K562 (cell line): ENCODE measurements around the gene MLLT6. TPM values are rescaled to one million over a fixed set of nuclear protein-coding genes. Genes with fewer than 3 reads are reported as not detected.

Experiments used
- ATAC-seq: fragments of 200-7000 bp; cut with Tn5 transposase; 3 replicates; pipeline ENCODE4 v1.9.1; 2020; ENCODE audit warnings: moderate library complexity
- BruUV-seq: library from RNA; stranded (reverse); fragments of 400-500 nt; replicated peaks from 2 replicates; lab custom pipeline; 2021; lab: Mats Ljungman, UMichigan
- CTCF ChIA-PET: fragments of 300-600 bp; formaldehyde crosslinking; extraction: SDS; loops from one replicate; lab custom pipeline; 2021; ENCODE audit warnings: low intra/inter-chr PET ratio; lab: Yijun Ruan, JAX
- POLR2A ChIA-PET: fragments of 300-600, 350-650 bp; sonication (Branson Sonifier 250); formaldehyde crosslinking; extraction: SDS; loops from one replicate; lab custom pipeline; 2021; ENCODE audit warnings: antibody characterized with exemption, inconsistent platforms; lab: Yijun Ruan, JAX
- DNase-seq, 4 experiments: peaks; one replicate each; pipeline versions ENCODE4 v3.0.0 to v3.0.0-alpha.2; 2011 to 2018; ENCODE audit warnings: low spot score in 3 of 4, mixed read lengths in 3 of 4; ENCODE audit errors: extremely low read depth in 1 of 4
- FAIRE-seq: peaks from 2 replicates; lab custom pipeline; 2011; peaks lifted over from hg19 to GRCh38; lab: Jason Lieb, UNC
- H2AFZ ChIP-seq: 2 replicates; pipeline ENCODE4 v1.6.0; 2011; ENCODE audit warnings: low read depth, low read length, control low read depth, inconsistent platforms
- H3K27ac ChIP-seq: fragments of 200-600 bp; 3 replicates; pipeline ENCODE4 v1.8.0; 2011; ENCODE audit warnings: low read depth, mild to moderate bottlenecking, control low read depth, inconsistent platforms, low read length, moderate library complexity, mixed read lengths; ENCODE audit errors: extremely low read depth
- H3K27me3 ChIP-seq, 2 experiments: fragments of 300-600 bp in 1 of 2; 2 replicates in 1 of 2; 3 replicates in 1 of 2; pipeline versions ENCODE4 v1.6.0 to v1.8.0; 2011; ENCODE audit warnings: inconsistent platforms in 2 of 2, low read length in 2 of 2, mild to moderate bottlenecking in 1 of 2, mixed read lengths in 1 of 2, moderate library complexity in 1 of 2; ENCODE audit not compliant: control insufficient read depth in 2 of 2, insufficient read depth in 2 of 2
- H3K36me3 ChIP-seq: fragments of 300-600 bp; 3 replicates; pipeline ENCODE4 v1.8.0; 2011; ENCODE audit warnings: mild to moderate bottlenecking, low read length, inconsistent platforms; ENCODE audit not compliant: control insufficient read depth, insufficient read depth
- H3K4me1 ChIP-seq, 2 experiments: fragments of 200-600 bp in 1 of 2; replicated peaks in 1 of 2; 2 replicates in 1 of 2; 3 replicates in 1 of 2; pipeline versions ENCODE4 v1.5.1 to v1.8.0; 2011; ENCODE audit warnings: inconsistent platforms in 2 of 2, low read length in 2 of 2, mild to moderate bottlenecking in 1 of 2, mixed read lengths in 1 of 2, moderate library complexity in 1 of 2; ENCODE audit not compliant: control insufficient read depth in 2 of 2, insufficient read depth in 2 of 2
- H3K4me2 ChIP-seq: 2 replicates; pipeline ENCODE4 v1.6.1; 2011; ENCODE audit warnings: low read length, control low read depth, inconsistent platforms, mixed read lengths; ENCODE audit not compliant: insufficient read depth
- H3K4me3 ChIP-seq: fragments of 200-600 bp; sonication (generic), shearing (Covaris generic); 2 replicates; pipeline ENCODE4 v1.5.1; 2016; ENCODE audit warnings: control low read depth, inconsistent platforms
- H3K79me2 ChIP-seq: fragments of 200-600 bp; 3 replicates; pipeline ENCODE4 v1.8.0; 2011; ENCODE audit warnings: low read length, inconsistent platforms; ENCODE audit not compliant: control insufficient read depth, insufficient read depth
- H3K9ac ChIP-seq, 2 experiments: 2 replicates each; pipeline versions ENCODE4 v1.6.0 to v1.6.1; 2011; ENCODE audit warnings: low read depth in 2 of 2, low read length in 2 of 2, control low read depth in 1 of 2, inconsistent platforms in 1 of 2, mild to moderate bottlenecking in 1 of 2, mixed read lengths in 1 of 2; ENCODE audit not compliant: insufficient read depth in 1 of 2
- H3K9me1 ChIP-seq: one replicate; pipeline ENCODE4 v1.6.0; 2011; ENCODE audit warnings: inconsistent platforms, mild to moderate bottlenecking, low read length, moderate library complexity; ENCODE audit not compliant: control insufficient read depth, insufficient read depth
- H3K9me3 ChIP-seq: replicated peaks from 2 replicates; pipeline ENCODE4 v1.5.1; 2011; ENCODE audit warnings: low read depth, low read length, inconsistent platforms; ENCODE audit not compliant: control insufficient read depth, insufficient read depth
- H4K20me1 ChIP-seq: replicated peaks from 2 replicates; pipeline ENCODE4 v1.6.1; 2011; ENCODE audit warnings: low read length, inconsistent platforms, mixed read lengths; ENCODE audit not compliant: control insufficient read depth, insufficient read depth
- ARNT ChIP-seq, 2 experiments: fragments of 450-650 bp; IDR thresholded peaks; 2 replicates each; pipeline ENCODE4 v1.6.1; 2016; ENCODE audit warnings: mild to moderate bottlenecking in 1 of 2
- CBFA2T2 ChIP-seq: fragments of 450-650 bp; conservative IDR thresholded peaks from 2 replicates; pipeline ENCODE4 v1.6.1; 2017; ENCODE audit warnings: mild to moderate bottlenecking
- E2F6 ChIP-seq, 2 experiments: IDR thresholded peaks; 2 replicates each; pipeline ENCODE4 v1.6.1; 2011; ENCODE audit warnings: borderline replicate concordance in 1 of 2, control low read depth in 1 of 2, low read depth in 1 of 2, low read length in 1 of 2, mild to moderate bottlenecking in 1 of 2, mixed read lengths in 1 of 2, moderate library complexity in 1 of 2; ENCODE audit not compliant: insufficient read depth in 1 of 2, insufficient read length in 1 of 2, poor library complexity in 1 of 2, severe bottlenecking in 1 of 2; ENCODE audit errors: extremely low read depth in 1 of 2
- EP300 ChIP-seq: IDR thresholded peaks from 2 replicates; pipeline ENCODE4 v1.6.1; 2012; ENCODE audit warnings: low read length, improper control_type of control experiment
- GTF2E2 ChIP-seq: fragments of 200-800 bp; sonication (Bioruptor generic); IDR thresholded peaks from 2 replicates; pipeline ENCODE4 v1.6.1; 2016; ENCODE audit warnings: missing genetic modification characterization, missing compliant biosample characterization
- KLF10 ChIP-seq: fragments of 250-450 bp; sonication (Bioruptor Pico); IDR thresholded peaks from 2 replicates; pipeline ENCODE4 v1.6.1; 2021; ENCODE audit warnings: matching md5 sums
- L3MBTL2 ChIP-seq: fragments of 450-650 bp; IDR thresholded peaks from 2 replicates; pipeline ENCODE4 v1.6.1; 2016; ENCODE audit warnings: mild to moderate bottlenecking, moderate library complexity
- SAP30 ChIP-seq: fragments of 200-600 bp; sonication (generic); IDR thresholded peaks from 2 replicates; pipeline ENCODE4 v1.6.1; 2012; ENCODE audit warnings: borderline replicate concordance, low read depth, mild to moderate bottlenecking, moderate library complexity, low read length, control low read depth, inconsistent platforms; ENCODE audit not compliant: insufficient read depth, poor library complexity, severe bottlenecking
- SIN3A ChIP-seq, 2 experiments: fragments of 150-350 bp in 1 of 2; IDR thresholded peaks; 2 replicates each; pipeline ENCODE4 v1.6.1; 2011 to 2016; ENCODE audit warnings: borderline replicate concordance in 2 of 2, low read depth in 2 of 2, low read length in 2 of 2, mild to moderate bottlenecking in 2 of 2, moderate library complexity in 2 of 2; ENCODE audit not compliant: control insufficient read depth in 1 of 2
- SREBF1 ChIP-seq: fragments of 150-350 bp; IDR thresholded peaks from 2 replicates; pipeline ENCODE4 v1.6.1; 2014; ENCODE audit warnings: antibody characterized with exemption, low read depth, low read length, borderline replicate concordance
- SREBF2 ChIP-seq: sonication (generic); formaldehyde crosslinking; IDR thresholded peaks from 2 replicates; pipeline ENCODE4 v1.4.0; 2020; ENCODE audit warnings: mild to moderate bottlenecking, missing genetic modification reagents
- ZNF232 ChIP-seq: sonication (generic); formaldehyde crosslinking; IDR thresholded peaks from 2 replicates; pipeline ENCODE4 v1.8.0; 2022; ENCODE audit warnings: mild to moderate bottlenecking, missing genetic modification reagents
- ZNF263 ChIP-seq: sonication (generic); formaldehyde crosslinking; IDR thresholded peaks from 2 replicates; pipeline ENCODE4 v1.8.0; 2022; ENCODE audit warnings: mild to moderate bottlenecking, missing genetic modification reagents, borderline replicate concordance
- ZNF316 ChIP-seq: fragments of 450-650 bp; IDR thresholded peaks from 2 replicates; pipeline ENCODE4 v1.6.1; 2016
- WGBS: fragments of 100-300 bp; shearing (Covaris generic); methylation state at CpG from one replicate; pipeline ENCODE4 v1.1.6; 2016; ENCODE audit warnings: low coverage, mixed read lengths; ENCODE audit not compliant: insufficient coverage; ENCODE audit errors: missing lambda C conversion rate; 5-methylcytosine and 5-hydroxymethylcytosine counted together
- in situ Hi-C: fragments of 300-500 bp; cut with MboI; formaldehyde crosslinking; loops from 4 replicates; pipeline ENCODE4 v1.15.0; 2018; ENCODE audit warnings: inconsistent platforms, mixed read lengths
- intact Hi-C: fragments of 100-400 bp; cut with micrococcal nuclease; formaldehyde crosslinking; loops from 2 replicates; pipeline ENCODE4 v1.14.2; 2022
- polyA plus RNA-seq, 8 experiments: library from polyadenylated mRNA; depleted of rRNA in 4 of 8; stranded (reverse) in 5 of 8; unstranded in 3 of 8; fragments of >200 nt; fragmentation: Nextera tagmentation in 2 of 8; fragmentation: Illumina TruSeq in 1 of 8; extraction: Ambion mirVana in 2 of 8; extraction: Trizol in 1 of 8; gene quantifications; 2 replicates each; pipeline versions ENCODE4 v1.2.1 to v1.2.3, GENCODE V29; 2011 to 2014; ENCODE audit warnings: inconsistent platforms in 1 of 8, missing spikeins in 1 of 8
- total RNA-seq, 7 experiments: library from RNA; depleted of rRNA in 6 of 7; stranded (reverse); fragments of >200 nt in 6 of 7; fragmentation: Illumina TruSeq in 2 of 7; extraction: Trizol in 2 of 7; gene quantifications; 2 replicates each; pipeline versions ENCODE4 v1.2.1 to v1.2.3, GENCODE V29; 2011 to 2021; ENCODE audit warnings: low replicate concordance in 1 of 7
- TF ChIP-seq, protein P1 (sequence below): sonication (generic); formaldehyde crosslinking; IDR thresholded peaks from 2 replicates; pipeline ENCODE4 v1.8.0; 2022; ENCODE audit warnings: mild to moderate bottlenecking, missing genetic modification reagents

Gene MLLT6
- total and polyA plus RNA-seq, 9 of the 15 experiments (the other 6 are each of a cell fraction or from before 2014, with no cell fraction given) = 3.1 to 71.7 (median 30.0) TPM

DNA sequence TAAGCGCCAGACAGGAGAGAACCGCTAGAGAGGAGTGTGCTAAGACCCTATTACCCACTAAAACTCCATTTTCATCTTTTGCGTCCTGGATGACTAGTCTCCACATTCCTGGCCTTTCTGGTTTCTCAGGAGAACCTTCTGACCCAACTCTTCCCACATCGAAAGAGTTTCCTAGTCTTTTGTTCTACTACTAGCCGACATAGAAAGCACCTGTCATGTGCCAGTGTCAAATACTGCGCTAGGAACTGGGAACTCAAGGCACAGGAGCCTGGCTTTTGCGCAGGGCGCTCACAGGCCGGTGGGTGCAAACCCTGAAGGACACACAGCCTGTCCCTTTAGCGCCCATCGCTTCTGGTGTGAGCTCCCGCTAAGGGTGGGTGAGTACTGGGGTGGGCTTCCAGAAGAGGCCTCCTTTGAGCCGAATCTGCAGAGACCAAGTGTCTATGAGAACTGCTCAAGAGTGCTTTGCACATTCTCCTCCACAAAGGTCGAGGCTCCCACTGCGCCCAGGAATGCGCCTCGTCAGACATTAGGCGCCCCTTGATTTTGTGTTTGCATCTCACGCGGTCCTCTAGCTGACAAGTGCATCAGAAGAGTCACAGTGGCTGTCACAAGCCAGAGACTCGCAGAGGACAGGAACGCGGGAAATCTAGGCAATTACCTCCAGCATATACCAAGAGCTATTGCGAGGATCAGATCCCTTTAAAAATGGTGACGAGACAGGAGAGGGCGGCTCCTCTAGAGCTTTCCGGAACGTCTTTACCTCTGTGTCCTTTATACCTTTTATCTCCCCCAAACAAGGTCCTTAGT is 45.4 kb downstream of the MLLT6 start:
- Histone ChIP-seq H3K27me3 (no peaks in the 10 kb centered on the region), H3K4me2 (peak overlapping the region; percentile 86), H3K4me1 (peaks cover 23 to 60% of the 10 kb centered on the region in 2 experiments), H4K20me1 (peaks cover 6% of the 10 kb centered on the region), H3K9me3 (no peaks in the 10 kb centered on the region), H2AFZ (peak overlapping the region; percentile 67), H3K36me3 (peaks cover 17% of the 10 kb centered on the region), H3K27ac (peak overlapping the region; percentile 86), H3K9me1 (peaks cover 4% of the 10 kb centered on the region), H3K79me2 (peaks cover 87% of the 10 kb centered on the region), H3K4me3 (peak overlapping the region; percentile 74), H3K9ac (peak overlapping the region; percentile 90 to 92)
- ATAC-seq = peak; percentile 7
- 2% methylated on average over 28 of the region's 28 CpGs for WGBS
- CTCF ChIA-PET = no interaction called here
- in situ Hi-C loops (no loop called here), intact Hi-C loops (loop anchor here (5.0 to 10.0 kb wide), 4 partner anchors 48 to 404 kb away; partner anchors contain the start of genes PLXDC1 and RPL23)
- no TSS peak for BruUV-seq
- peak in 1 of 4 experiments; percentile 72 for DNase-seq
- POLR2A ChIA-PET = interaction anchor here (0.6 to 2.3 kb wide), 7 partner anchors 14 to 419 kb away, joined by 3 to 9 read pairs (median 3); partner anchors contain the start of gene LASP1
- no peak for FAIRE-seq
- peak; percentile 52 to 83; a peak in 3 of 4 replicates for TF ChIP-seq SIN3A (IDR thresholded peaks at IDR 0.05; ENCODE audit: borderline replicate concordance in 2 of 2, control insufficient read depth in 1 of 2, low read depth in 2 of 2, low read length in 2 of 2)
- 0 out of 2 replicates have a peak, but pooled peaks have one; percentile 62 for TF ChIP-seq SREBF2 (CRISPR knock-in tag)
- peak; percentile 54 to 83 for TF ChIP-seq E2F6 (IDR thresholded peaks at IDR 0.05; ENCODE audit: borderline replicate concordance in 1 of 2, extremely low read depth in 1 of 2, insufficient read depth in 1 of 2, insufficient read length in 1 of 2, low read depth in 1 of 2, low read length in 1 of 2, poor library complexity in 1 of 2, severe bottlenecking in 1 of 2)
- no peak for TF ChIP-seq KLF10
- peak; percentile 80 for TF ChIP-seq SAP30
- TF ChIP-seq GTF2E2 (tag) = 0 out of 2 replicates have a peak, but pooled peaks have one; percentile 5
- TF ChIP-seq ZNF232 (CRISPR knock-in tag) = no peak
- no peak for TF ChIP-seq EP300
- TF ChIP-seq, protein P1, sequence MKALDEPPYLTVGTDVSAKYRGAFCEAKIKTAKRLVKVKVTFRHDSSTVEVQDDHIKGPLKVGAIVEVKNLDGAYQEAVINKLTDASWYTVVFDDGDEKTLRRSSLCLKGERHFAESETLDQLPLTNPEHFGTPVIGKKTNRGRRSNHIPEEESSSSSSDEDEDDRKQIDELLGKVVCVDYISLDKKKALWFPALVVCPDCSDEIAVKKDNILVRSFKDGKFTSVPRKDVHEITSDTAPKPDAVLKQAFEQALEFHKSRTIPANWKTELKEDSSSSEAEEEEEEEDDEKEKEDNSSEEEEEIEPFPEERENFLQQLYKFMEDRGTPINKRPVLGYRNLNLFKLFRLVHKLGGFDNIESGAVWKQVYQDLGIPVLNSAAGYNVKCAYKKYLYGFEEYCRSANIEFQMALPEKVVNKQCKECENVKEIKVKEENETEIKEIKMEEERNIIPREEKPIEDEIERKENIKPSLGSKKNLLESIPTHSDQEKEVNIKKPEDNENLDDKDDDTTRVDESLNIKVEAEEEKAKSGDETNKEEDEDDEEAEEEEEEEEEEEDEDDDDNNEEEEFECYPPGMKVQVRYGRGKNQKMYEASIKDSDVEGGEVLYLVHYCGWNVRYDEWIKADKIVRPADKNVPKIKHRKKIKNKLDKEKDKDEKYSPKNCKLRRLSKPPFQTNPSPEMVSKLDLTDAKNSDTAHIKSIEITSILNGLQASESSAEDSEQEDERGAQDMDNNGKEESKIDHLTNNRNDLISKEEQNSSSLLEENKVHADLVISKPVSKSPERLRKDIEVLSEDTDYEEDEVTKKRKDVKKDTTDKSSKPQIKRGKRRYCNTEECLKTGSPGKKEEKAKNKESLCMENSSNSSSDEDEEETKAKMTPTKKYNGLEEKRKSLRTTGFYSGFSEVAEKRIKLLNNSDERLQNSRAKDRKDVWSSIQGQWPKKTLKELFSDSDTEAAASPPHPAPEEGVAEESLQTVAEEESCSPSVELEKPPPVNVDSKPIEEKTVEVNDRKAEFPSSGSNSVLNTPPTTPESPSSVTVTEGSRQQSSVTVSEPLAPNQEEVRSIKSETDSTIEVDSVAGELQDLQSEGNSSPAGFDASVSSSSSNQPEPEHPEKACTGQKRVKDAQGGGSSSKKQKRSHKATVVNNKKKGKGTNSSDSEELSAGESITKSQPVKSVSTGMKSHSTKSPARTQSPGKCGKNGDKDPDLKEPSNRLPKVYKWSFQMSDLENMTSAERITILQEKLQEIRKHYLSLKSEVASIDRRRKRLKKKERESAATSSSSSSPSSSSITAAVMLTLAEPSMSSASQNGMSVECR = peak; percentile 40; the same call in 1 of the 2 replicates
- no peak for TF ChIP-seq SREBF1
- TF ChIP-seq ZNF316 = no peak
- no peak for TF ChIP-seq ZNF263 (CRISPR knock-in tag)
- TF ChIP-seq CBFA2T2 = no peak; the same call in 1 of the 2 replicates
- TF ChIP-seq L3MBTL2 = peak; percentile 39; the same call in 1 of the 2 replicates
- no peak for TF ChIP-seq ARNT (IDR thresholded peaks at IDR 0.05)
